ENCODE data around the gene LRP1B.

LRP1B gene

GRCh38 chr2:140203347-140203746, 1927.5 kb downstream of the LRP1B start:
- no peaks in the 10 kb centered on the region for H3K36me3 Mint-ChIP-seq (ENCODE audit: low read depth)
- intact Hi-C loops (cut with micrococcal nuclease), result no loop called here
- H3K9me3 Mint-ChIP-seq, result peaks cover 14% of the 10 kb centered on the region
- H3K27ac Mint-ChIP-seq, result no peak overlapping the region
- H3K4me3 Mint-ChIP-seq, result no peak overlapping the region
- H3K4me1 Mint-ChIP-seq (ENCODE audit: low read depth), result no peaks in the 10 kb centered on the region
- no peaks in the 10 kb centered on the region for H3K27me3 Mint-ChIP-seq

DNA sequence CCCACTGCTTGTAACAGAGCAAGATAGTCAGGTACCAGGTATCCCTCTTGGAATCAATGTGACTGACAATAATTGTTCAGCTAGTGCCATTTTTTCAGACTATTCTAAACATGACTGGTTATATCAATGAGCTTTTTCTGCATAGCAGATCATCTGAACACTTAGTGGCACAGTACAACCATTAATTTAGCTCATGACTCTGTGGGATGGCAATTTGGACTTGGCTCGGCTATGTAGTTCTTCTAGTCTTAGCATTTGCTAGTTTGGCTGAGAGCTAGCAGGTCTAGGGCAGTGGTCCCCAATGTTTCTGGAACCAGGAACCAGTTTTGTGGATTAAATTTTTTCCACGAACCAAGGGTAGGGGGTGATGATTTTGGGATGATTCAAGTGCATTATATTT, 1929.2 kb downstream of the LRP1B start:
- Mint-ChIP-seq H3K27me3 (no peaks in the 10 kb centered on the region), H3K4me3 (no peak overlapping the region), H3K4me1 (ENCODE audit: low read depth) (no peaks in the 10 kb centered on the region), H3K9me3 (peaks cover 14% of the 10 kb centered on the region), H3K36me3 (ENCODE audit: low read depth) (no peaks in the 10 kb centered on the region), H3K27ac (no peak overlapping the region)
- intact Hi-C loops (cut with micrococcal nuclease), result no loop called here

DNA sequence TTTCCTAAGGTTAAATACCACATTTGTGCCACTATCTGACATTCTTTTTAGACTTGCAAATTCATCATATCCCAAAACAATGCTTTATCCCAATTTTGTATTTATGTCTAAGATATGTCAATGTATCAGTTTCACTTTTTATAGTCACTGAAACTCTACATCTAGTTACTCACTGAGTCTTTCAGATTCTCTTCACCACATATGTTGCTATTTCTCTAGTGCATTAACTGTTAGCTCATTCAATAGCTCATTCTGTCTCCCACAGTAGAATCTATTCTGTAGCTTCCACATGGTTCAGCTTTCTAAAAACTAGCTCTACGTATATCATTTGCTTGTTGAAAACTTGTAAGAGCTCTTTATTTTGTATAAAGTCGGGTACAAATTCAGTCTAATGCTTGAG, 1930.1 kb downstream of the LRP1B start:
- Mint-ChIP-seq H3K27me3 (no peaks in the 10 kb centered on the region), H3K27ac (no peak overlapping the region), H3K4me1 (ENCODE audit: low read depth) (no peaks in the 10 kb centered on the region), H3K4me3 (no peak overlapping the region), H3K9me3 (peaks cover 14% of the 10 kb centered on the region), H3K36me3 (ENCODE audit: low read depth) (no peaks in the 10 kb centered on the region)
- intact Hi-C loops (cut with micrococcal nuclease), result no loop called here

- intact Hi-C loops (cut with micrococcal nuclease), result no loop called here
- Mint-ChIP-seq H3K27ac (no peak overlapping the region), H3K9me3 (peaks cover 14% of the 10 kb centered on the region)
Measured at GRCh38 chr2:140200307-140200706, 1930.5 kb downstream of the LRP1B start.

GRCh38 chr2:140199312-140199711, 1931.5 kb downstream of the LRP1B start:
- Mint-ChIP-seq H3K4me1 (ENCODE audit: low read depth) (no peaks in the 10 kb centered on the region), H3K27me3 (no peaks in the 10 kb centered on the region), H3K27ac (no peak overlapping the region), H3K36me3 (ENCODE audit: low read depth) (no peaks in the 10 kb centered on the region), H3K4me3 (no peak overlapping the region), H3K9me3 (peaks cover 9% of the 10 kb centered on the region)
- intact Hi-C loops (cut with micrococcal nuclease), result no loop called here

More at GRCh38 chr2:140200307-140200706, 1930.5 kb downstream of the LRP1B start:
- H3K4me1 Mint-ChIP-seq (ENCODE audit: low read depth), result no peaks in the 10 kb centered on the region
- H3K36me3 Mint-ChIP-seq (ENCODE audit: low read depth), result no peaks in the 10 kb centered on the region
- no peak overlapping the region for H3K4me3 Mint-ChIP-seq
- no peaks in the 10 kb centered on the region for H3K27me3 Mint-ChIP-seq

GRCh38 chr2:140187086-140187485, 1943.7 kb downstream of the LRP1B start:
- H3K27ac Mint-ChIP-seq, result no peak overlapping the region
- H3K4me3 Mint-ChIP-seq, result no peak overlapping the region
- intact Hi-C loops (cut with micrococcal nuclease), result no loop called here
- H3K9me3 Mint-ChIP-seq, result no peaks in the 10 kb centered on the region
- H3K27me3 Mint-ChIP-seq, result no peaks in the 10 kb centered on the region
- H3K4me1 Mint-ChIP-seq (ENCODE audit: low read depth), result no peaks in the 10 kb centered on the region
- no peaks in the 10 kb centered on the region for H3K36me3 Mint-ChIP-seq (ENCODE audit: low read depth)

GRCh38 chr2:140186313-140186712, 1944.5 kb downstream of the LRP1B start:
- no peaks in the 10 kb centered on the region for H3K9me3 Mint-ChIP-seq
- H3K27ac Mint-ChIP-seq, result no peak overlapping the region
- H3K4me3 Mint-ChIP-seq, result no peak overlapping the region
- no peaks in the 10 kb centered on the region for H3K27me3 Mint-ChIP-seq
- intact Hi-C loops (cut with micrococcal nuclease), result no loop called here
- no peaks in the 10 kb centered on the region for H3K36me3 Mint-ChIP-seq (ENCODE audit: low read depth)
- H3K4me1 Mint-ChIP-seq (ENCODE audit: low read depth), result no peaks in the 10 kb centered on the region

DNA sequence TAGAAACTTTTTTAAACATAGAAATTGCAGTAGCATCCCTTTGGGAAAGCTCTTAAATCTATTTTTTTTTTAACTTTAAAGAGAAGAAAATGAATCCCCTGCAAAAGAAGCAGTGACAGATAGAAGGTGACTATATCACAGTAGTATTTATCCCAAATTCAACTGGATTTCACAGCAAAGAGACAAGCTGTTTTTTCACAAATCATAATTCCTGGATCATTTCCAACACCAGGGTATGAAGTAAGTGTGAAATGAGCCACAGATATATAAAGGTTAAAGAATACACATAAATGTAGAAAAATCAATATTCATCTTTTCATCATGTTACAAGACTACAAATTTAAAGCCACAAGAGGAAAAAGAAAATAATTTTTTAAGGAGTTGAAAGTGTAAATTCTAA, 1945.7 kb downstream of the LRP1B start:
- Mint-ChIP-seq H3K27me3 (no peaks in the 10 kb centered on the region), H3K9me3 (no peaks in the 10 kb centered on the region), H3K27ac (no peak overlapping the region), H3K36me3 (ENCODE audit: low read depth) (no peaks in the 10 kb centered on the region), H3K4me1 (ENCODE audit: low read depth) (no peaks in the 10 kb centered on the region), H3K4me3 (no peak overlapping the region)
- intact Hi-C loops (cut with micrococcal nuclease), result no loop called here

DNA sequence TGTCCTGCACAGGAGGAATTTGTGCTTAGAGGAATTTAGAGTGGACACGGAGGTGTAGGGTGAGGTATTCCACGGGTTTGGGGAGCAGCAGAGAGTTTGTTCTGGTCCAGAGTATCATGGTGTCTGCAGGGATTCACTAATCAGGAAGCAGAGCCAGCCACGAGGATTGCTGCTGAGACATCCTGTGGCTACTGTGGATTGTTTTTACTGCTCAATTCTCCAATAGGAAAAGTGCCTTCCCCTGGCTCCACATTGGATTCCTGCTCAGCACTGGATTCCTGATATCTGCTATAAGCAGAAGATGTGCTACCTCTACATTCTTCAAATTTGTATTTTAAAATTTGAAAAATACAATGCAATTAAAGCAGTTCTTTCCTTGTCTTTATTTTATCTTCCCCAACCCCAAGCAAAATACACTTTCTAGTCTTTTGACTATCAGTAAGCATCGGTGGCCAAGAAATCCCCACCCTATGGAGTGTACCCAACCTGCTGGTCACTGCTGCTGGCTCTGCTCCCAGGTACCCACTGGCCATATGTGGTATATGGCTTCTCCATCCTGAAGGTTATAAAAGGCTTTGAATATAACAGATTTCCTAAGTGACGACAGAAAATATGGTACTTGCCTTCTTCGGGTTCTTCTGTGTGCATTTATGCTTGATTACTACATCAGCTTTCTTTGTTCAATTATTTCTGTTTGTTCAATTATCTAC, 1947.6 kb downstream of the LRP1B start:
- intact Hi-C loops (cut with micrococcal nuclease), result no loop called here
- Mint-ChIP-seq H3K27me3 (no peaks in the 10 kb centered on the region), H3K36me3 (ENCODE audit: low read depth) (no peaks in the 10 kb centered on the region), H3K4me3 (no peak overlapping the region), H3K4me1 (ENCODE audit: low read depth) (no peaks in the 10 kb centered on the region), H3K9me3 (no peaks in the 10 kb centered on the region), H3K27ac (no peak overlapping the region)
